ENCODE data around the gene VPS35L.

VPS35L gene

DNA sequence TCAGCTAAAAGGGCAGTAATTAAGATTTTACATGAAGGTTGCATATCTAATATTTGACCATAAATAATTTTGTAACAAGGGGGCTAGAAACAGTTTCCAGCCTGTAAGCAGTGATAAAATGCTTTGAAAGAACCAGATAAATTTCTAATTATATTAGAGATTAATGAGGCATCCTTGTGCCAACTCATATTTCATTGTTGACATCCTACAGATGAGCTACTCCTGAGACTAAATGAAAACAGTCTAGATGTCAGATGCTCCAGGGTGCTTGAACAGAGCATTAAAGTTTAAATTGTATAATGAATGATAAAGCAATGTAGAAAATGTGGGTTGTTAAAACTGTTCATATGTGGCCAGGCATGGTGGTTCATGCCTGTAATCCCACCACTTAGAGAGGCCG lies 185.9 kb downstream of the VPS35L start:
- no peaks in the 10 kb centered on the region for H3K9me3 ChIP-seq (ENCODE audit: control insufficient read depth, insufficient read depth, low read length)
- H3K4me2 ChIP-seq (ENCODE audit: low read length), result no peak overlapping the region
- no peaks in the 10 kb centered on the region for H3F3A ChIP-seq (ENCODE audit: control insufficient read depth, insufficient read depth)
- no peaks in the 10 kb centered on the region for H4K20me1 ChIP-seq (ENCODE audit: control insufficient read depth, insufficient read depth, low read depth, low read length)
- no peaks in the 10 kb centered on the region for H3K79me2 ChIP-seq (ENCODE audit: control insufficient read depth, low read length)
- no peak for TF ChIP-seq EZH2phosphoT487 (IDR thresholded peaks at IDR 0.05; ENCODE audit: borderline replicate concordance, low read length)
- TF ChIP-seq, protein P1, sequence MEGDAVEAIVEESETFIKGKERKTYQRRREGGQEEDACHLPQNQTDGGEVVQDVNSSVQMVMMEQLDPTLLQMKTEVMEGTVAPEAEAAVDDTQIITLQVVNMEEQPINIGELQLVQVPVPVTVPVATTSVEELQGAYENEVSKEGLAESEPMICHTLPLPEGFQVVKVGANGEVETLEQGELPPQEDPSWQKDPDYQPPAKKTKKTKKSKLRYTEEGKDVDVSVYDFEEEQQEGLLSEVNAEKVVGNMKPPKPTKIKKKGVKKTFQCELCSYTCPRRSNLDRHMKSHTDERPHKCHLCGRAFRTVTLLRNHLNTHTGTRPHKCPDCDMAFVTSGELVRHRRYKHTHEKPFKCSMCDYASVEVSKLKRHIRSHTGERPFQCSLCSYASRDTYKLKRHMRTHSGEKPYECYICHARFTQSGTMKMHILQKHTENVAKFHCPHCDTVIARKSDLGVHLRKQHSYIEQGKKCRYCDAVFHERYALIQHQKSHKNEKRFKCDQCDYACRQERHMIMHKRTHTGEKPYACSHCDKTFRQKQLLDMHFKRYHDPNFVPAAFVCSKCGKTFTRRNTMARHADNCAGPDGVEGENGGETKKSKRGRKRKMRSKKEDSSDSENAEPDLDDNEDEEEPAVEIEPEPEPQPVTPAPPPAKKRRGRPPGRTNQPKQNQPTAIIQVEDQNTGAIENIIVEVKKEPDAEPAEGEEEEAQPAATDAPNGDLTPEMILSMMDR (IDR thresholded peaks at IDR 0.05; ENCODE audit: low read depth, low read length, poor library complexity, severe bottlenecking), result no peak
- no peak overlapping the region for H3K27ac ChIP-seq (ENCODE audit: low read depth, low read length)
- H3K9me2 ChIP-seq (replicated peaks; ENCODE audit: control insufficient read depth, low read length), result no peaks in the 10 kb centered on the region
- no peak overlapping the region for H3K4me3 ChIP-seq (ENCODE audit: low read length)
- no peaks in the 10 kb centered on the region for H3K4me1 ChIP-seq (ENCODE audit: control insufficient read depth, low read length)
- H3K27me3 ChIP-seq (ENCODE audit: control insufficient read depth, low read length), result no peaks in the 10 kb centered on the region
- H3K36me3 ChIP-seq (ENCODE audit: control insufficient read depth, low read length), result no peaks in the 10 kb centered on the region

DNA sequence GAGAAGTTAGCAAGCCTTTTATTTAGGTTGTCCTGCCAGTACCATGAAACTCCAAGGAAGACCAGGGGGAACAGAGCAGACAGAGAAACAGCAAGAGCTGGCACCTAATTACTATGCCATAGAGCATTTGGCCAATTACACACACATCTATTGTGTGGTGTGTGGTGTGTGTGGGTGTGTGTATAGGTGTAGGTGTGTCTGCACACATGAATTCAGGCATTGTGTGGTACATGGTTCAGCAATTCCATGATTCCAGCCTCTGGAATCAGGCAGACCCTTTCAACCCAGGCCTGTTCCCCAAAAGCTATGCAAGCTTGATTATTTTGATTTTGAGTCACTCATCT lies 188.3 kb downstream of the VPS35L start:
- Histone ChIP-seq H3K27me3 (ENCODE audit: control insufficient read depth, low read length) (no peaks in the 10 kb centered on the region), H3K27ac (ENCODE audit: low read depth, low read length) (no peak overlapping the region), H3K4me2 (ENCODE audit: low read length) (no peak overlapping the region), H3K4me1 (ENCODE audit: control insufficient read depth, low read length) (no peaks in the 10 kb centered on the region), H3K9me3 (ENCODE audit: control insufficient read depth, insufficient read depth, low read length) (no peaks in the 10 kb centered on the region), H3F3A (ENCODE audit: control insufficient read depth, insufficient read depth) (no peaks in the 10 kb centered on the region), H3K36me3 (ENCODE audit: control insufficient read depth, low read length) (no peaks in the 10 kb centered on the region), H3K4me3 (ENCODE audit: low read length) (no peak overlapping the region), H3K9me2 (replicated peaks; ENCODE audit: control insufficient read depth, low read length) (no peaks in the 10 kb centered on the region), H3K79me2 (ENCODE audit: control insufficient read depth, low read length) (no peaks in the 10 kb centered on the region), H4K20me1 (ENCODE audit: control insufficient read depth, insufficient read depth, low read depth, low read length) (no peaks in the 10 kb centered on the region)
- TF ChIP-seq EZH2phosphoT487 (IDR thresholded peaks at IDR 0.05; ENCODE audit: borderline replicate concordance, low read length), result no peak
- TF ChIP-seq, protein P1 (IDR thresholded peaks at IDR 0.05; ENCODE audit: low read depth, low read length, poor library complexity, severe bottlenecking), result no peak

DNA sequence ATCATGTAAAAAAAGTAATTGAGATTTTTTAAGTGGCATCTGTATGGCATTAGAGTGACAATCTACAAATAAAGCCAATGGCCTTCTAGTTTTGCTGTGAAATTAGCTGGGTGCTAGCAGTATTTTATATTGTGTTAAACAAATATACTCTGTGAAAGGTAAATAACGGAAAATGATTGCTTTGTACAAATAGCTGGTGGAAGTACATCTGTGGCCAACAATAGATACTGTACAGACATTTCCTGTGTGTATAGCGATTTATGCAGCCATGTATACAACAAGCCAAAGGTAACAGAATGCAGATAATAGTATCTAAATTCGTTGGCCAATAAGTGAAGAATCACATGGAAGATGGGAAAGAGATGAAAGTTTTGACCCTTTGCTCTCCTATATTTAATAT lies 189.2 kb downstream of the VPS35L start:
- H4K20me1 ChIP-seq (ENCODE audit: control insufficient read depth, insufficient read depth, low read depth, low read length), result no peaks in the 10 kb centered on the region
- H3K27ac ChIP-seq (ENCODE audit: low read depth, low read length), result no peak overlapping the region
- H3K79me2 ChIP-seq (ENCODE audit: control insufficient read depth, low read length), result no peaks in the 10 kb centered on the region
- H3K4me3 ChIP-seq (ENCODE audit: low read length), result no peak overlapping the region
- H3K4me1 ChIP-seq (ENCODE audit: control insufficient read depth, low read length), result no peaks in the 10 kb centered on the region
- H3K4me2 ChIP-seq (ENCODE audit: low read length), result no peak overlapping the region
- no peaks in the 10 kb centered on the region for H3K9me3 ChIP-seq (ENCODE audit: control insufficient read depth, insufficient read depth, low read length)
- H3F3A ChIP-seq (ENCODE audit: control insufficient read depth, insufficient read depth), result no peaks in the 10 kb centered on the region
- no peak for TF ChIP-seq EZH2phosphoT487 (IDR thresholded peaks at IDR 0.05; ENCODE audit: borderline replicate concordance, low read length)
- TF ChIP-seq, protein P1 (IDR thresholded peaks at IDR 0.05; ENCODE audit: low read depth, low read length, poor library complexity, severe bottlenecking), result no peak
- no peaks in the 10 kb centered on the region for H3K9me2 ChIP-seq (replicated peaks; ENCODE audit: control insufficient read depth, low read length)
- no peaks in the 10 kb centered on the region for H3K36me3 ChIP-seq (ENCODE audit: control insufficient read depth, low read length)
- H3K27me3 ChIP-seq (ENCODE audit: control insufficient read depth, low read length), result no peaks in the 10 kb centered on the region

Data from DOHH2 (cell line).